Caco-2 (cell line): ENCODE measurements around the gene KRT79. TPM values are rescaled to one million over a fixed set of nuclear protein-coding genes. Genes with fewer than 3 reads are reported as not detected.

Experiments
- BruUV-seq: library from RNA; stranded (reverse); fragments of 400-500 nt; replicated peaks from 2 replicates; lab custom pipeline; 2021; lab: Mats Ljungman, UMichigan
- CTCF ChIA-PET: fragments of 300-600 bp; sonication (Branson Sonifier 250); formaldehyde crosslinking; loops from one replicate; lab custom pipeline; 2022; ENCODE audit warnings: antibody characterized with exemption; lab: Charles Lee
- POLR2A ChIA-PET: fragments of 300-600 bp; sonication (Branson Sonifier 250); formaldehyde crosslinking; loops from one replicate; lab custom pipeline; 2022; ENCODE audit warnings: antibody characterized with exemption; lab: Charles Lee
- DNase-seq, 2 experiments: peaks; one replicate each; pipeline versions ENCODE4 v3.0.0 to v3.0.0-alpha.2; 2020 to 2022
- H3K27me3 ChIP-seq: replicated peaks from 2 replicates; pipeline ENCODE4 v1.6.0; 2011; ENCODE audit warnings: low read length; ENCODE audit not compliant: control insufficient read depth, insufficient read depth
- H3K36me3 ChIP-seq: 2 replicates; pipeline ENCODE4 v1.5.1; 2011; ENCODE audit warnings: low read length; ENCODE audit not compliant: control insufficient read depth, insufficient read depth
- H3K4me1 ChIP-seq: fragments of 250-450 bp; sonication (Bioruptor Pico); 2 replicates; pipeline ENCODE4 v1.5.1; 2020; ENCODE audit warnings: mild to moderate bottlenecking
- H3K4me3 ChIP-seq: 2 replicates; pipeline ENCODE4 v1.5.1; 2011; ENCODE audit warnings: low read depth, mild to moderate bottlenecking, control low read depth, low read length
- H3K9me3 ChIP-seq: fragments of 250-450 bp; sonication (Bioruptor Pico); 2 replicates; pipeline ENCODE4 v1.5.1; 2020; ENCODE audit warnings: mild to moderate bottlenecking, moderate library complexity
- H3K27ac Mint-ChIP-seq: one replicate; pipeline ENCODE4 v1.8.0; 2022; ENCODE audit warnings: mixed read lengths; ENCODE audit not compliant: unreplicated experiment
- H3K27me3 Mint-ChIP-seq: one replicate; pipeline ENCODE4 v1.8.0; 2022; ENCODE audit warnings: mixed read lengths; ENCODE audit not compliant: insufficient read depth, unreplicated experiment
- H3K36me3 Mint-ChIP-seq: one replicate; pipeline ENCODE4 v1.8.0; 2022; ENCODE audit warnings: mild to moderate bottlenecking, mixed read lengths; ENCODE audit not compliant: insufficient read depth, unreplicated experiment
- H3K4me1 Mint-ChIP-seq: one replicate; pipeline ENCODE4 v1.8.0; 2022; ENCODE audit warnings: low read depth, mixed read lengths; ENCODE audit not compliant: unreplicated experiment
- H3K4me3 Mint-ChIP-seq: one replicate; pipeline ENCODE4 v1.8.0; 2022; ENCODE audit warnings: mild to moderate bottlenecking, moderate library complexity, mixed read lengths; ENCODE audit not compliant: unreplicated experiment
- H3K9me3 Mint-ChIP-seq: one replicate; pipeline ENCODE4 v1.8.0; 2022; ENCODE audit warnings: mixed read lengths; ENCODE audit not compliant: unreplicated experiment
- CTCF ChIP-seq, 2 experiments: fragments of 200-600 bp in 1 of 2; IDR thresholded peaks; 1 replicate in 1 of 2; 2 replicates in 1 of 2; pipeline versions ENCODE4 v1.5.1 to v1.8.0; 2011 to 2022; ENCODE audit warnings: antibody characterized with exemption in 1 of 2, control low read depth in 1 of 2, inconsistent platforms in 1 of 2, low read depth in 1 of 2, low read length in 1 of 2, mild to moderate bottlenecking in 1 of 2, moderate library complexity in 1 of 2; ENCODE audit not compliant: insufficient read depth in 1 of 2, severe bottlenecking in 1 of 2, unreplicated experiment in 1 of 2
- intact Hi-C: fragments of 100-400 bp; cut with micrococcal nuclease; formaldehyde crosslinking; loops from one replicate; pipeline ENCODE4 v1.10.0; 2022; ENCODE audit not compliant: unreplicated experiment
- total RNA-seq: library from RNA; stranded (reverse); gene quantifications from 2 replicates; pipeline ENCODE4 v1.2.3, GENCODE V29; 2022

The KRT79 gene
- total RNA-seq, 1 experiment from 2014 or later = not detected

- ChIA-PET CTCF (no interaction called here), POLR2A (no interaction called here)
- H3K27me3 Mint-ChIP-seq = no peaks in the 10 kb centered on the region
- Histone ChIP-seq H3K9me3 (no peaks in the 10 kb centered on the region), H3K4me1 (peaks cover 31% of the 10 kb centered on the region), H3K27me3 (no peaks in the 10 kb centered on the region), H3K36me3 (no peaks in the 10 kb centered on the region), H3K4me3 (no peak overlapping the region)
- H3K9me3 Mint-ChIP-seq = no peaks in the 10 kb centered on the region
- intact Hi-C loops = no loop called here
- H3K36me3 Mint-ChIP-seq = no peaks in the 10 kb centered on the region
- no peak overlapping the region for H3K4me3 Mint-ChIP-seq
- no peak overlapping the region for H3K27ac Mint-ChIP-seq
- TF ChIP-seq CTCF (IDR thresholded peaks at IDR 0.05; ENCODE audit: insufficient read depth in 1 of 2, low read depth in 1 of 2, low read length in 1 of 2, severe bottlenecking in 1 of 2, unreplicated experiment in 1 of 2) = no peak
- no TSS peak for BruUV-seq
- no peak for DNase-seq
- peaks cover 32% of the 10 kb centered on the region for H3K4me1 Mint-ChIP-seq
Observed at GRCh38 chr12:52815676-52816588, 18.2 kb downstream of the KRT79 start.

DNA sequence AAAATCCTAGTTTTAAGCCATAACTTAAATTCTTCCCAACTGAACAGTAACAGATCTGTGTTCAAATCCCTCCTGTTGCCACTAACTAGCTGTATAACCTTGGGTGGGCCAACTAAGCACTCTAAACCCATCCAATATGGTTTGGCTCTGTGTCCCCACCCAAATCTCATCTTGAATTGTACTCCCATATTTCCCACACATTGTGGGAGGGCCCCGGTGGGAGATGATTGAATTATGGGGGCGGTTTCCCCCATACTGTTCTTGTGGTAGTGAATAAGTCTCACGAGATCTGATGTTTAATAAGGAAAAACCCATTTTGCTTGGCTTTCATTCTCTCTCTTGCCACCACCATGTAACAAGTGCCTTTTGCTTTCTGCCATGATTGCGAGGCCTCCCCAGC, 18.9 kb downstream of the KRT79 start:
- intact Hi-C loops = no loop called here
- Mint-ChIP-seq H3K27ac (no peak overlapping the region), H3K9me3 (no peaks in the 10 kb centered on the region), H3K36me3 (no peaks in the 10 kb centered on the region), H3K4me1 (peaks cover 27% of the 10 kb centered on the region), H3K4me3 (no peak overlapping the region), H3K27me3 (no peaks in the 10 kb centered on the region)
- H3K9me3 ChIP-seq = no peaks in the 10 kb centered on the region
- peaks cover 31% of the 10 kb centered on the region for H3K4me1 ChIP-seq
- CTCF ChIA-PET = interaction anchor here (1.6 kb wide), 1 partner anchor 50 kb away, joined by 4 read pairs; no protein-coding TSS in a partner anchor
- no peak for TF ChIP-seq CTCF (IDR thresholded peaks at IDR 0.05; ENCODE audit: insufficient read depth in 1 of 2, low read depth in 1 of 2, low read length in 1 of 2, severe bottlenecking in 1 of 2, unreplicated experiment in 1 of 2)
- no peaks in the 10 kb centered on the region for H3K36me3 ChIP-seq
- H3K4me3 ChIP-seq = no peak overlapping the region
- POLR2A ChIA-PET = no interaction called here
- no TSS peak for BruUV-seq
- no peaks in the 10 kb centered on the region for H3K27me3 ChIP-seq
- no peak for DNase-seq

DNA sequence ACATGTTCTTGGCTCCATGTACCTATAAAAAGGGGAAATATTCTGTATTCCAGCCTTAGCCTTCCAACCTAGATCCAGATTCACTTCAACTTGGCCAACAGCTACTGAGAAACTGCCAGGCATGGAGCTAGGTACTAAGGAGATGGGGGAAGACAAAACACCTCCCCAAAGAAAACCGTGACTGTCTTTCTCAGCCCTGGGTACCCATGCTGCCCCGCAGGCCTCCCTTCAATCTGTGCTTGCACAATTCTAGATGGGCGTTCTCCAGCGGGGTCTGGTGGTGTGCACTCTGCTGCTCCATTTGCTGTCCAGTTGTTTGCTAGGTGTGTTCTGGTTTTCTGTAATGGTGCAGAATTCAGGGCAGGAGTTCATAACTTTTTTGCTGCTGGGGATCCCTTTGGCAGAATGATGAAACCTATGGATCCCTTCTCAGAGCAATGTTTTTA, 19.4 kb downstream of the KRT79 start:
- Mint-ChIP-seq H3K4me3 (peak overlapping the region; percentile 43), H3K27me3 (no peaks in the 10 kb centered on the region), H3K4me1 (peaks cover 26% of the 10 kb centered on the region), H3K9me3 (no peaks in the 10 kb centered on the region), H3K27ac (peak overlapping the region; percentile 3), H3K36me3 (no peaks in the 10 kb centered on the region)
- no peak for TF ChIP-seq CTCF (IDR thresholded peaks at IDR 0.05; ENCODE audit: insufficient read depth in 1 of 2, low read depth in 1 of 2, low read length in 1 of 2, severe bottlenecking in 1 of 2, unreplicated experiment in 1 of 2)
- peak in 1 of 2 experiments; percentile 28 for DNase-seq
- no TSS peak for BruUV-seq
- Histone ChIP-seq H3K4me1 (peaks cover 31% of the 10 kb centered on the region), H3K9me3 (no peaks in the 10 kb centered on the region), H3K27me3 (no peaks in the 10 kb centered on the region), H3K36me3 (no peaks in the 10 kb centered on the region), H3K4me3 (no peak overlapping the region)
- POLR2A ChIA-PET = interaction anchor here (0.7 kb wide), 1 partner anchor 10 kb away, joined by 3 read pairs; no protein-coding TSS in a partner anchor
- CTCF ChIA-PET = interaction anchor here (1.6 kb wide), 1 partner anchor 51 kb away, joined by 4 read pairs; no protein-coding TSS in a partner anchor
- intact Hi-C loops = no loop called here
